ENCODE measurements around the gene HEYL.

DNA sequence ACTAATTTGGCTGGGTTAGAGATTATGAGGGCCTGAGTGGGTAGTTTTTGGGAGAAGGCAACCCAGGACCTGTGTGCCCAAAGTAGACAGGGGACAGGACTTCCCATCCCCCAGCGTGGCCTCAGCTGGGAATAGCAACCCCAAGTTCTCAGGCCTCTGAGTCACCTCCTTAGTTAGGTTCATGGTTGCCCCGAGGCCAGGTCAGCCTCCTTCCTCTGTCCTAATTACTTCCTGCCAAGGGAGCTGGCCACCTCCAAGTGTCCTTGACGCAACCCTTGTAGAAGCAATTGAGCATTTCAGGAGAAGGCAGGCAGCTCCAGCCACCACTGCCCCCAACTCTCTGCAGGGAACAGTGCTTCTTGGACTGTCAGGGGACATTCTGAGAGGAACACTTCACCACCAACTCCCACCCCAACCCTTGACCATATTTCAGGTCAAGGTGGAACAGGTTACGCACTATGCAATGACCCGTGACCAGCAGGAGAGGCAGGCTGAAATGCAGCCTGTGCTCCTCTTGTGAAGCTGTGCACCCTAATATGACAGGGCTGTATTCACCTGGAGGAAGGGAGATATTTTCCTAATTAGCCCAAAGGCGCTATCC lies 37.6 kb upstream of the HEYL start:
- TF ChIP-seq, protein P1, sequence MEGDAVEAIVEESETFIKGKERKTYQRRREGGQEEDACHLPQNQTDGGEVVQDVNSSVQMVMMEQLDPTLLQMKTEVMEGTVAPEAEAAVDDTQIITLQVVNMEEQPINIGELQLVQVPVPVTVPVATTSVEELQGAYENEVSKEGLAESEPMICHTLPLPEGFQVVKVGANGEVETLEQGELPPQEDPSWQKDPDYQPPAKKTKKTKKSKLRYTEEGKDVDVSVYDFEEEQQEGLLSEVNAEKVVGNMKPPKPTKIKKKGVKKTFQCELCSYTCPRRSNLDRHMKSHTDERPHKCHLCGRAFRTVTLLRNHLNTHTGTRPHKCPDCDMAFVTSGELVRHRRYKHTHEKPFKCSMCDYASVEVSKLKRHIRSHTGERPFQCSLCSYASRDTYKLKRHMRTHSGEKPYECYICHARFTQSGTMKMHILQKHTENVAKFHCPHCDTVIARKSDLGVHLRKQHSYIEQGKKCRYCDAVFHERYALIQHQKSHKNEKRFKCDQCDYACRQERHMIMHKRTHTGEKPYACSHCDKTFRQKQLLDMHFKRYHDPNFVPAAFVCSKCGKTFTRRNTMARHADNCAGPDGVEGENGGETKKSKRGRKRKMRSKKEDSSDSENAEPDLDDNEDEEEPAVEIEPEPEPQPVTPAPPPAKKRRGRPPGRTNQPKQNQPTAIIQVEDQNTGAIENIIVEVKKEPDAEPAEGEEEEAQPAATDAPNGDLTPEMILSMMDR (conservative IDR thresholded peaks at IDR 0.05; ENCODE audit: low read length): no peak
- TF ChIP-seq EZH2phosphoT487 (IDR thresholded peaks at IDR 0.05; ENCODE audit: borderline replicate concordance): no peak
